ENCODE results near the gene THAP4. TPM values are rescaled to one million over a fixed set of nuclear protein-coding genes. Genes with fewer than 3 reads are reported as not detected.
"Not testable (repeated sequence)": the region's sequence is repeated elsewhere in the genome, so short reads cannot be mapped to it uniquely, and the experiment has no call there.

Gene THAP4
- total RNA-seq, 2 experiments from 2014 or later, result 36.4 to 38.8 TPM

GRCh38 chr2:241672243-241673188, 35.6 kb upstream of the THAP4 start:
- Mint-ChIP-seq H3K27ac (no peak overlapping the region), H3K4me3 (no peak overlapping the region), H3K36me3 (ENCODE audit: low read depth) (peaks cover 8% of the 10 kb centered on the region), H3K9me3 (no peaks in the 10 kb centered on the region), H3K4me1 (ENCODE audit: low read depth) (no peaks in the 10 kb centered on the region), H3K27me3 (ENCODE audit: low read depth) (no peaks in the 10 kb centered on the region)
- intact Hi-C loops (cut with micrococcal nuclease), result no loop called here
- CTCF ChIA-PET, result interaction anchor here (0.6 kb wide), 1 partner anchor 213 kb away, joined by 3 read pairs; no protein-coding TSS in a partner anchor
- DNase-seq, result no peak

GRCh38 chr2:241671457-241672240, 34.7 kb upstream of the THAP4 start:
- no peaks in the 10 kb centered on the region for H3K9me3 Mint-ChIP-seq
- intact Hi-C loops (cut with micrococcal nuclease), result no loop called here
- DNase-seq, result no peak
- peaks cover 5% of the 10 kb centered on the region for H3K36me3 Mint-ChIP-seq (ENCODE audit: low read depth)
- H3K4me3 Mint-ChIP-seq, result no peak overlapping the region
- no peaks in the 10 kb centered on the region for H3K4me1 Mint-ChIP-seq (ENCODE audit: low read depth)
- H3K27me3 Mint-ChIP-seq (ENCODE audit: low read depth), result no peaks in the 10 kb centered on the region
- H3K27ac Mint-ChIP-seq, result no peak overlapping the region
- CTCF ChIA-PET, result interaction anchor here (0.5 kb wide), 1 partner anchor 29 kb away, joined by 4 read pairs; no protein-coding TSS in a partner anchor

- Mint-ChIP-seq H3K9me3 (no peaks in the 10 kb centered on the region), H3K27me3 (ENCODE audit: low read depth) (no peaks in the 10 kb centered on the region), H3K4me1 (ENCODE audit: low read depth) (peaks cover 2% of the 10 kb centered on the region), H3K36me3 (ENCODE audit: low read depth) (peaks cover 3% of the 10 kb centered on the region), H3K27ac (peak overlapping the region; percentile 61), H3K4me3 (no peak overlapping the region)
- intact Hi-C loops (cut with micrococcal nuclease), result no loop called here
- DNase-seq, result no peak
- CTCF ChIA-PET, result interaction anchor here (0.5 to 0.9 kb wide), 2 partner anchors 11 to 28 kb away, joined by 3 to 4 read pairs; no protein-coding TSS in a partner anchor
Measured at GRCh38 chr2:241670333-241671110, 33.6 kb upstream of the THAP4 start.

GRCh38 chr2:241668839-241669238, 31.9 kb upstream of the THAP4 start:
- H3K4me3 Mint-ChIP-seq, result no peak overlapping the region
- no peak overlapping the region for H3K27ac Mint-ChIP-seq
- no peaks in the 10 kb centered on the region for H3K27me3 Mint-ChIP-seq (ENCODE audit: low read depth)
- CTCF ChIA-PET, result interaction anchor here (0.6 kb wide), 1 partner anchor 528 kb away, joined by 3 read pairs; no protein-coding TSS in a partner anchor
- peaks cover 7% of the 10 kb centered on the region for H3K4me1 Mint-ChIP-seq (ENCODE audit: low read depth)
- no peak for DNase-seq
- intact Hi-C loops (cut with micrococcal nuclease), result no loop called here
- no peaks in the 10 kb centered on the region for H3K9me3 Mint-ChIP-seq
- peaks cover 3% of the 10 kb centered on the region for H3K36me3 Mint-ChIP-seq (ENCODE audit: low read depth)

- CTCF ChIA-PET, result no interaction called here
- Mint-ChIP-seq H3K27ac (peak overlapping the region; percentile 36), H3K4me1 (ENCODE audit: low read depth) (peaks cover 7% of the 10 kb centered on the region), H3K4me3 (no peak overlapping the region), H3K9me3 (no peaks in the 10 kb centered on the region), H3K36me3 (ENCODE audit: low read depth) (peaks cover 3% of the 10 kb centered on the region), H3K27me3 (ENCODE audit: low read depth) (no peaks in the 10 kb centered on the region)
- no peak for DNase-seq
- intact Hi-C loops (cut with micrococcal nuclease), result no loop called here
Measured at GRCh38 chr2:241668354-241668753, 31.4 kb upstream of the THAP4 start.

- intact Hi-C loops (cut with micrococcal nuclease), result no loop called here
- H3K27ac Mint-ChIP-seq, result no peak overlapping the region
- peaks cover 3% of the 10 kb centered on the region for H3K36me3 Mint-ChIP-seq (ENCODE audit: low read depth)
- DNase-seq, result no peak
- no peaks in the 10 kb centered on the region for H3K9me3 Mint-ChIP-seq
- no peak overlapping the region for H3K4me3 Mint-ChIP-seq
- CTCF ChIA-PET, result no interaction called here
- H3K27me3 Mint-ChIP-seq (ENCODE audit: low read depth), result no peaks in the 10 kb centered on the region
- H3K4me1 Mint-ChIP-seq (ENCODE audit: low read depth), result peaks cover 7% of the 10 kb centered on the region
Measured at GRCh38 chr2:241666627-241667400, 29.9 kb upstream of the THAP4 start.

GRCh38 chr2:241665731-241666440, 28.9 kb upstream of the THAP4 start:
- no peak overlapping the region for H3K4me3 Mint-ChIP-seq
- peaks cover 7% of the 10 kb centered on the region for H3K4me1 Mint-ChIP-seq (ENCODE audit: low read depth)
- H3K27ac Mint-ChIP-seq, result no peak overlapping the region
- intact Hi-C loops (cut with micrococcal nuclease), result loop anchor here (1.0 kb wide), 1 partner anchor 212 kb away; no protein-coding TSS in a partner anchor
- CTCF ChIA-PET, result no interaction called here
- no peaks in the 10 kb centered on the region for H3K27me3 Mint-ChIP-seq (ENCODE audit: low read depth)
- no peak for DNase-seq
- H3K36me3 Mint-ChIP-seq (ENCODE audit: low read depth), result peaks cover 4% of the 10 kb centered on the region
- H3K9me3 Mint-ChIP-seq, result no peaks in the 10 kb centered on the region

GRCh38 chr2:241662731-241663130, 25.8 kb upstream of the THAP4 start:
- H3K9me3 Mint-ChIP-seq; DNase-seq; intact Hi-C loops (cut with micrococcal nuclease); H3K4me3 Mint-ChIP-seq; H3K27me3 Mint-ChIP-seq (ENCODE audit: low read depth); H3K4me1 Mint-ChIP-seq (ENCODE audit: low read depth); CTCF ChIA-PET; H3K27ac Mint-ChIP-seq: not testable (repeated sequence)
- peaks cover 10% of the 10 kb centered on the region for H3K36me3 Mint-ChIP-seq (ENCODE audit: low read depth)

GRCh38 chr2:241660593-241661213, 23.7 kb upstream of the THAP4 start:
- H3K4me1 Mint-ChIP-seq (ENCODE audit: low read depth), result peaks cover 7% of the 10 kb centered on the region
- intact Hi-C loops (cut with micrococcal nuclease), result no loop called here
- H3K27ac Mint-ChIP-seq, result no peak overlapping the region
- no peak overlapping the region for H3K4me3 Mint-ChIP-seq
- no peak for DNase-seq
- no peaks in the 10 kb centered on the region for H3K27me3 Mint-ChIP-seq (ENCODE audit: low read depth)
- no peaks in the 10 kb centered on the region for H3K9me3 Mint-ChIP-seq
- CTCF ChIA-PET, result no interaction called here
- peaks cover 17% of the 10 kb centered on the region for H3K36me3 Mint-ChIP-seq (ENCODE audit: low read depth)

- H3K4me3 Mint-ChIP-seq, result no peak overlapping the region
- H3K9me3 Mint-ChIP-seq, result no peaks in the 10 kb centered on the region
- H3K27ac Mint-ChIP-seq, result no peak overlapping the region
- peaks cover 22% of the 10 kb centered on the region for H3K36me3 Mint-ChIP-seq (ENCODE audit: low read depth)
- CTCF ChIA-PET, result interaction anchor here (0.7 to 1.5 kb wide), 5 partner anchors 11 to 155 kb away, joined by 3 to 6 read pairs (median 3); partner anchors contain the start of gene ATG4B
- peak; percentile 65 for DNase-seq
- H3K27me3 Mint-ChIP-seq (ENCODE audit: low read depth), result no peaks in the 10 kb centered on the region
- no peaks in the 10 kb centered on the region for H3K4me1 Mint-ChIP-seq (ENCODE audit: low read depth)
- intact Hi-C loops (cut with micrococcal nuclease), result no loop called here
Measured at GRCh38 chr2:241659150-241659739, 22.3 kb upstream of the THAP4 start.

Measured in activated naive CD4-positive, alpha-beta T cell treated with anti-CD3 and anti-CD28 coated beads for 36 hours (primary cell).